Gastrocnemius medialis (tissue), 4 donors: ENCODE measurements around the gene NPAS2. TPM values are rescaled to one million over a fixed set of nuclear protein-coding genes. Genes with fewer than 3 reads are reported as not detected.

ENCODE experiments used
- ATAC-seq, 2 donors: fragments of 150-250 bp; one replicate each; pipeline ENCODE4 v1.9.1; 2016
- DNase-seq, 2 donors: peaks; one replicate each; pipeline ENCODE4 v3.0.0-alpha.2; 2019
- H3K27ac ChIP-seq, 4 donors: fragments of 200-600 bp; sonication (generic); 1 replicate in 1 of 4; 2 replicates in 3 of 4; pipeline ENCODE4 v1.5.1; 2016 to 2018; ENCODE audit warnings: mild to moderate bottlenecking in 2 of 4, moderate library complexity in 1 of 4
- H3K27me3 ChIP-seq, 3 donors: fragments of 200-600 bp; sonication (generic) in 2 of 3; 1 replicate in 1 of 3; 2 replicates in 2 of 3; pipeline versions ENCODE4 v1.5.1 to v1.6.0; 2016 to 2019; ENCODE audit warnings: mild to moderate bottlenecking in 1 of 3, moderate library complexity in 1 of 3
- H3K36me3 ChIP-seq, 2 donors: fragments of 200-600 bp; sonication (generic) in 1 of 2; one replicate each; pipeline ENCODE4 v1.5.1; 2017 to 2018
- H3K4me1 ChIP-seq, 2 donors: fragments of 200-600 bp; sonication (generic) in 1 of 2; one replicate each; pipeline ENCODE4 v1.5.1; 2016 to 2017; ENCODE audit warnings: mild to moderate bottlenecking in 2 of 2
- H3K4me3 ChIP-seq, 4 donors: fragments of 200-600 bp; sonication (generic) in 3 of 4; 1 replicate in 1 of 4; 2 replicates in 3 of 4; pipeline ENCODE4 v1.5.1; 2016 to 2019; ENCODE audit warnings: mild to moderate bottlenecking in 2 of 4
- H3K9me3 ChIP-seq, 3 donors: fragments of 200-600 bp; sonication (generic) in 2 of 3; 1 replicate in 1 of 3; 2 replicates in 2 of 3; pipeline ENCODE4 v1.5.1; 2016 to 2019
- POLR2A ChIP-seq, 2 donors: fragments of 450-650 bp; IDR thresholded peaks; one replicate each; pipeline ENCODE4 v1.6.1; 2017; ENCODE audit warnings: antibody characterized with exemption in 2 of 2, mild to moderate bottlenecking in 2 of 2, moderate library complexity in 2 of 2
- in situ Hi-C, 4 donors: fragments of 200-750 bp; cut with MboI; loops; one replicate each; pipeline versions ENCODE4 v1.15.0 to v1.8.0; 2017; ENCODE audit warnings: low sequenced_read_pairs in 4 of 4
- intact Hi-C: fragments of 100-400 bp; cut with DNase I; formaldehyde crosslinking; loops from one replicate; pipeline ENCODE4 v1.15.1; 2023; ENCODE audit warnings: low total_unique reads
- total RNA-seq, 4 donors: library from RNA; depleted of rRNA; stranded (reverse); fragments of >200 nt; gene quantifications; one replicate each; pipeline versions ENCODE4 v1.1.0 to v1.2.3, GENCODE V29; 2016
- TF ChIP-seq, protein P1 (sequence below), 5 experiments: fragments of 450-650 bp in 3 of 5; fragments of 200-600 bp in 2 of 5; sonication (generic) in 2 of 5; IDR thresholded peaks in 4 of 5; conservative IDR thresholded peaks in 1 of 5; 1 replicate in 4 of 5; 2 replicates in 1 of 5; pipeline ENCODE4 v1.5.1; 2016 to 2019; ENCODE audit warnings: antibody characterized with exemption in 5 of 5, mild to moderate bottlenecking in 3 of 5, moderate library complexity in 3 of 5

The NPAS2 gene
- total RNA-seq, 4 donors from 2014 or later, result 11.4 to 48.2 (median 36.6) TPM

DNA sequence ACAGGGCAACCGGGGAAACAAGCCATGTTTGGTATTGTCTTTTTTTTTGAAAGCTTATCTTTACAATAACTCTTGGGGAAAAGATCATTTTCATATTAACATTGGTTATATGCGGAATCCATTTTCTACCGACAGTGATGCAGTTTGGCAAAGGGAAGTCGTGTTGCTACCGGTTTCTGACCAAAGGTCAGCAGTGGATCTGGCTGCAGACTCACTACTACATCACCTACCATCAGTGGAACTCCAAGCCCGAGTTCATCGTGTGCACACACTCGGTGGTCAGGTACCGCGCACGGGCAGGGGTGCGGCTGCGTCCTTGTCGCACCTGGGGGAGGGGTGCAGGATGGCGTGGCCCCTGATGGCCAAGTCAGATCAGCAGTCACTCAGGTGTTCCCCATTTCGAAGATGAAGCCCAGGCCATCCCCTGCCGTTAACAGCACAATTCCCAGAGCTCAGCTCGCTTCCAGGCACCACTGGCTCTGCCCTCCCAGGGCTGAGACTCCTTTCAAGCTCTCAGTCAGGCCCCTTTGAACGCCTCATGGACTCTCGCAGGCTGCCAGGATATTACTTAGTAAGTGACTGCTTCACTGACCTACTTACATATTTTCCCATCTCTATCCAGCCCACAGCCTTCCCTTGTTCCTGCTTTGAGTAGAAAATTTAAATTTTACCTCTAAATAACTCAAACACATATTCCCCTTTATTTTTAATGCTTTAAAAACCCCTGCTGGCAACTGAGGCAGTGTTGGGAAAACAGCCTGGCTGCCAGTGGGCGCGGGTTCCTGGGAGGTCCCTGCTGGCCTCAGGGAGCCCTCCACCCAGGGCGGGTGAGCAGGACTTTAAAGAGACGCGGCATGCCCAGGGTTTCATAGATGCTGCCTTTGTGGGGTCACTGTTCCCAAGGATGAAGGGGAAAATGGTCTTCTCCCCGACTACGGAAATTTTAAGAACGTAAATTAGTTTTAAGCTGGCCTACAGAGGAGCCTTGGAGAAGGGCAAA lies 148.5 kb downstream of the NPAS2 start:
- Histone ChIP-seq H3K4me3 (no peak overlapping the region), H3K27me3 (no peaks in the 10 kb centered on the region), H3K4me1 (no peaks in the 10 kb centered on the region), H3K27ac (no peak overlapping the region), H3K9me3 (no peaks in the 10 kb centered on the region), H3K36me3 (peaks cover 0 to 31% of the 10 kb centered on the region in 2 donors)
- no peak for DNase-seq
- intact Hi-C loops, result no loop called here
- ATAC-seq, result no peak
- in situ Hi-C loops, result no loop called here
- TF ChIP-seq, protein P1, sequence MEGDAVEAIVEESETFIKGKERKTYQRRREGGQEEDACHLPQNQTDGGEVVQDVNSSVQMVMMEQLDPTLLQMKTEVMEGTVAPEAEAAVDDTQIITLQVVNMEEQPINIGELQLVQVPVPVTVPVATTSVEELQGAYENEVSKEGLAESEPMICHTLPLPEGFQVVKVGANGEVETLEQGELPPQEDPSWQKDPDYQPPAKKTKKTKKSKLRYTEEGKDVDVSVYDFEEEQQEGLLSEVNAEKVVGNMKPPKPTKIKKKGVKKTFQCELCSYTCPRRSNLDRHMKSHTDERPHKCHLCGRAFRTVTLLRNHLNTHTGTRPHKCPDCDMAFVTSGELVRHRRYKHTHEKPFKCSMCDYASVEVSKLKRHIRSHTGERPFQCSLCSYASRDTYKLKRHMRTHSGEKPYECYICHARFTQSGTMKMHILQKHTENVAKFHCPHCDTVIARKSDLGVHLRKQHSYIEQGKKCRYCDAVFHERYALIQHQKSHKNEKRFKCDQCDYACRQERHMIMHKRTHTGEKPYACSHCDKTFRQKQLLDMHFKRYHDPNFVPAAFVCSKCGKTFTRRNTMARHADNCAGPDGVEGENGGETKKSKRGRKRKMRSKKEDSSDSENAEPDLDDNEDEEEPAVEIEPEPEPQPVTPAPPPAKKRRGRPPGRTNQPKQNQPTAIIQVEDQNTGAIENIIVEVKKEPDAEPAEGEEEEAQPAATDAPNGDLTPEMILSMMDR (IDR thresholded peaks at IDR 0.05 in 4 of 5, conservative IDR thresholded peaks at IDR 0.05 in 1 of 5), result no peak
- TF ChIP-seq POLR2A (IDR thresholded peaks at IDR 0.05), result no peak

DNA sequence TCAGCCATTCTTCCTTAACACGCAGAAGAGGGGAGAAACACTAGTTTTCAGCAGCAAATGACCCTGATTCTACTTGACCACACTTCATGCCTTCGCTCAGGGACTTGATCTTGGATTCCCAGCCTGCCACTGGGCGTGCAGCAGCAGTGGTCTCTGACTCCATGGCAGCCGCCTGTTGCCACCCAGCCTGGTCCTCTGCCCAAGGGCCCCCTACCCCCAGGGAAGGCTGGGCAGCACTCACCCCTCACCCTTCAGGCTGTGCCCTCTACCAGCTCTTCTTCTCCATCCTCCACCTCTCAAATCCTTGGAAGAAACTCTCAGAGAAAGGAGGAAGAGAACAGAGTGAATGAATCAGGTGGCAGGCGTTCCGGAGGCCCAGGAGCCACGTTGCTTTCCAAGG lies 150.1 kb downstream of the NPAS2 start:
- H3K4me3 ChIP-seq, result no peak overlapping the region
- intact Hi-C loops, result no loop called here
- H3K9me3 ChIP-seq, result no peaks in the 10 kb centered on the region
- no peaks in the 10 kb centered on the region for H3K4me1 ChIP-seq
- DNase-seq (no peak), ATAC-seq (no peak)
- no peak for TF ChIP-seq POLR2A (IDR thresholded peaks at IDR 0.05)
- TF ChIP-seq, protein P1 (IDR thresholded peaks at IDR 0.05 in 4 of 5, conservative IDR thresholded peaks at IDR 0.05 in 1 of 5), result no peak
- in situ Hi-C loops, result no loop called here
- no peaks in the 10 kb centered on the region for H3K27me3 ChIP-seq
- peaks cover 0 to 41% of the 10 kb centered on the region in 2 donors for H3K36me3 ChIP-seq
- H3K27ac ChIP-seq, result no peak overlapping the region

DNA sequence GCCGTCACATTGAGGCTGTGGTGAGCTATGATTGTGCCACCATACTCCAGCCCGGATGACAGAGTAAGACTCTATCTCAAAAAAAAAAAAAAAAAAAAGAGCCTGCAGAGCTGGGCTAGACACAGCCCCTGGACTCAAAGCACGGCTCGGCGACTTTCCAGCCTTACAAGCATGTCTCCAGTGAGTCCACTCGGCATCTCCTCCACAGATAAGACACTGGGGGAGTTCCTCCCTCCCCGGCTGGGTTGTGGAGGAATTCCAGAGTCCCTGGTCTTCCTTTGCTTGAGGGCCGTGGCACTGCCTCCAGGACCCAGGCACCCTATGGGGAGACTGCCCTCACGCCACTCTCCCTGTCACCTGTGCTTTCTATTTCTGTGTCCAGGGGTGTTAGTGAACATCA lies 151.3 kb downstream of the NPAS2 start:
- no peak for DNase-seq
- intact Hi-C loops, result no loop called here
- H3K4me1 ChIP-seq, result no peaks in the 10 kb centered on the region
- no peak for TF ChIP-seq POLR2A (IDR thresholded peaks at IDR 0.05)
- TF ChIP-seq, protein P1 (IDR thresholded peaks at IDR 0.05 in 4 of 5, conservative IDR thresholded peaks at IDR 0.05 in 1 of 5), result no peak
- no peaks in the 10 kb centered on the region for H3K27me3 ChIP-seq
- H3K36me3 ChIP-seq, result peaks cover 0 to 49% of the 10 kb centered on the region in 2 donors
- no peaks in the 10 kb centered on the region for H3K9me3 ChIP-seq
- ATAC-seq, result no peak
- H3K27ac ChIP-seq, result no peak overlapping the region
- in situ Hi-C loops, result no loop called here
- no peak overlapping the region for H3K4me3 ChIP-seq

DNA sequence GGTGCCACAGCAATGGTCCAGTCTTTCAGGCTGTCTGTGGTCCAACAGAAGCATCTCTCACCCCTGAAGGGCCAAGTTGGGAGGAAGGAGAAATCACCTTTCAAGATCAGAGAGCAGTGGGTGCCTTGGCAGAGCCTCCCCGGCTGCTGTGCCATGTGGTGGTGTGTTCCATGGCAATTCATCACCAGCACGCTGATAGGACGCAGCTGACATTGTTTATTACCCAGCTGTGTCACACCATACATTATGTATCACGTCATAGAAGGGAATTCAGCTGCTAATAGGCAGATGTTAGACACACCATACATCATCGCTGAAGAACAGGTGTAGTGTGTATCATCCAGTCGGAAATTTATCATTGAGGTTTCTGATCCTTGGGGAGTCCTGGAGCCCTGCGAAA lies 152.5 kb downstream of the NPAS2 start:
- H3K27me3 ChIP-seq, result no peaks in the 10 kb centered on the region
- in situ Hi-C loops, result no loop called here
- H3K9me3 ChIP-seq, result no peaks in the 10 kb centered on the region
- ATAC-seq, result no peak
- no peak overlapping the region for H3K27ac ChIP-seq
- no peak for DNase-seq
- no peak overlapping the region for H3K4me3 ChIP-seq
- no peak for TF ChIP-seq POLR2A (IDR thresholded peaks at IDR 0.05)
- TF ChIP-seq, protein P1 (IDR thresholded peaks at IDR 0.05 in 4 of 5, conservative IDR thresholded peaks at IDR 0.05 in 1 of 5), result no peak
- H3K36me3 ChIP-seq, result peaks cover 0 to 58% of the 10 kb centered on the region in 2 donors
- no peaks in the 10 kb centered on the region for H3K4me1 ChIP-seq
- intact Hi-C loops, result no loop called here
